ENCODE results near the gene ZC3H10.

DNA sequence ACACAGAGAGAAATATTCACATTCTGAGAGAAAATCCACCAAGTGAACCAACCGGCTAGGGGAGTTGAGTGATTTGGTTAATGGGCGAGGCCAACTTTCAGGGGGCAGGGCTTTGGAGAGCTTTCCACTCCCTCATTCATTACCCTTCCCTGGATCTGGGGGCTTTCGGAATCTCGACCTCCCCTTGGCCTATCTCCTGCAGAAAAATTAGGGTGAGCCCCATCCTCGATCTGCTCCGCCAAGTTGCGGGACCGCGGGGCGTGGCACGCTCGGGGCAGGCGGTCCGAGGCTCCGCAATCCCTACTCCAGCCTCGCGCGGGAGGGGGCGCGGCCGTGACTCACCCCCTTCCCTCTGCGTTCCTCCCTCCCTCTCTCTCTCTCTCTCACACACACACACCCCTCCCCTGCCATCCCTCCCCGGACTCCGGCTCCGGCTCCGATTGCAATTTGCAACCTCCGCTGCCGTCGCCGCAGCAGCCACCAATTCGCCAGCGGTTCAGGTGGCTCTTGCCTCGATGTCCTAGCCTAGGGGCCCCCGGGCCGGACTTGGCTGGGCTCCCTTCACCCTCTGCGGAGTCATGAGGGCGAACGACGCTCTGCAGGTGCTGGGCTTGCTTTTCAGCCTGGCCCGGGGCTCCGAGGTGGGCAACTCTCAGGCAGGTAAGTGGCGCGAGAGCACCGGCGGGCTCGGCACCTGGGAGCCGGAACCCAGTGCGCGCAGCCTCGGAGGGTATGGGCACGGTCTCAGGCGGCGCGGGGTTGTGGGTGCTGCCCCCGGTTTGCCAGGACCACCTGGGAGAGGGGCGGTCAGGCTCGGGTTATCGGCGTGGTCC, 38.1 kb upstream of the ZC3H10 start, which contains the start of gene ERBB3:
- TF ChIP-seq EZH2 (IDR thresholded peaks at IDR 0.05; ENCODE audit: insufficient read depth, poor library complexity, severe bottlenecking) = no peak
- TF ChIP-seq EZH2phosphoT487 (IDR thresholded peaks at IDR 0.05; ENCODE audit: insufficient read depth, low read depth) = no peak

Measured in GM23248 (cell line).